ENCODE results near the gene SLC4A3. TPM values are rescaled to one million over a fixed set of nuclear protein-coding genes. Genes with fewer than 3 reads are reported as not detected.

SLC4A3 gene
- total and polyA plus RNA-seq, 2 of the 13 experiments (the other 11 are each of a cell fraction or from before 2014, with no cell fraction given): 0.18 to 0.95 TPM

GRCh38 chr2:219625179-219625578, 2.3 kb upstream of the SLC4A3 start:
- Histone ChIP-seq H3K9me3 (ENCODE audit: low read length) (no peaks in the 10 kb centered on the region), H3K27ac (ENCODE audit: extremely low read length, insufficient read depth, low read length) (no peak overlapping the region), H3K4me1 (ENCODE audit: insufficient read depth, low read length) (peaks cover 31% of the 10 kb centered on the region), H3K4me2 (ENCODE audit: low read depth, low read length) (no peak overlapping the region), H2AFZ (ENCODE audit: low read length) (no peak overlapping the region), H3K27me3 (ENCODE audit: control insufficient read depth in 1 of 2, insufficient read depth in 2 of 2, low read length in 2 of 2) (peaks cover 21 to 82% of the 10 kb centered on the region in 2 experiments), H3K36me3 (replicated peaks in 1 of 2; ENCODE audit: control insufficient read depth in 1 of 2, insufficient read depth in 2 of 2, low read length in 2 of 2) (no peaks in the 10 kb centered on the region), H3K79me2 (ENCODE audit: insufficient read depth, low read length) (no peaks in the 10 kb centered on the region), H3K4me3 (replicated peaks in 1 of 3; ENCODE audit: insufficient read depth in 1 of 3, low read depth in 2 of 3, low read length in 3 of 3) (no peak overlapping the region), H4K20me1 (ENCODE audit: insufficient read depth, low read length) (no peaks in the 10 kb centered on the region), H3K9ac (ENCODE audit: insufficient read depth, low read depth, low read length) (no peak overlapping the region)
- no peak for FAIRE-seq
- POLR2A ChIA-PET: no interaction called here
- in situ Hi-C loops (cut with HindIII; ENCODE audit: extremely low pct_ligation_motif_present, low pct_unique_long_range_greater_than_20kb): no loop called here
- DNase-seq (ENCODE audit: low spot score): no peak
- CTCF ChIA-PET (ENCODE audit: low intra/inter-chr PET ratio, low total read pairs): no interaction called here
- WGBS (ENCODE audit: low lambda C conversion rate): 32% methylated on average over 5 of the region's 5 CpGs
- intact Hi-C loops (cut with micrococcal nuclease; ENCODE audit: unreplicated experiment): loop anchor here (5.0 kb wide), 1 partner anchor 48 kb away; no protein-coding TSS in a partner anchor
- no TSS peak for BruUV-seq (replicated peaks)
- no peak for ATAC-seq
- TF ChIP-seq HNRNPLL (IDR thresholded peaks at IDR 0.05; ENCODE audit: low read depth, low read length, poor library complexity, severe bottlenecking) (no peak), RBFOX2 (IDR thresholded peaks at IDR 0.05; ENCODE audit: low read depth, low read length) (no peak), RXRB (CRISPR knock-in tag; IDR thresholded peaks at IDR 0.05; ENCODE audit: borderline replicate concordance) (no peak), USF2 (IDR thresholded peaks at IDR 0.05; ENCODE audit: low read depth, low read length) (no peak), USF2 (CRISPR knock-in tag; IDR thresholded peaks at IDR 0.05; ENCODE audit: borderline replicate concordance) (no peak), ZNF570 (CRISPR knock-in tag; IDR thresholded peaks at IDR 0.05; ENCODE audit: borderline replicate concordance) (no peak), ZNF773 (CRISPR knock-in tag; IDR thresholded peaks at IDR 0.05; ENCODE audit: borderline replicate concordance) (no peak), FOXP1 (IDR thresholded peaks at IDR 0.05) (no peak), FOXP1 (CRISPR knock-in tag; IDR thresholded peaks at IDR 0.05) (no peak), GTF2F1 (IDR thresholded peaks at IDR 0.05; ENCODE audit: low read length) (no peak), CEBPB (IDR thresholded peaks at IDR 0.05; ENCODE audit: borderline replicate concordance, low read depth, low read length) (no peak), IRF1 (CRISPR knock-in tag; IDR thresholded peaks at IDR 0.05; ENCODE audit: low read depth) (no peak), ZNF567 (CRISPR knock-in tag; IDR thresholded peaks at IDR 0.05; ENCODE audit: borderline replicate concordance) (no peak), PAXIP1 (CRISPR knock-in tag; conservative IDR thresholded peaks at IDR 0.05) (no peak), PHF21A (CRISPR knock-in tag; IDR thresholded peaks at IDR 0.05) (no peak)
- TF ChIP-seq, protein P1, sequence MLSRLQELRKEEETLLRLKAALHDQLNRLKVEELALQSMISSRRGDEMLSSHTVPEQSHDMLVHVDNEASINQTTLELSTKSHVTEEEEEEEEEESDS (CRISPR knock-in tag; IDR thresholded peaks at IDR 0.05; ENCODE audit: borderline replicate concordance): no peak
- TF ChIP-seq, protein P2, sequence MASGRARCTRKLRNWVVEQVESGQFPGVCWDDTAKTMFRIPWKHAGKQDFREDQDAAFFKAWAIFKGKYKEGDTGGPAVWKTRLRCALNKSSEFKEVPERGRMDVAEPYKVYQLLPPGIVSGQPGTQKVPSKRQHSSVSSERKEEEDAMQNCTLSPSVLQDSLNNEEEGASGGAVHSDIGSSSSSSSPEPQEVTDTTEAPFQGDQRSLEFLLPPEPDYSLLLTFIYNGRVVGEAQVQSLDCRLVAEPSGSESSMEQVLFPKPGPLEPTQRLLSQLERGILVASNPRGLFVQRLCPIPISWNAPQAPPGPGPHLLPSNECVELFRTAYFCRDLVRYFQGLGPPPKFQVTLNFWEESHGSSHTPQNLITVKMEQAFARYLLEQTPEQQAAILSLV (CRISPR knock-in tag; IDR thresholded peaks at IDR 0.05; ENCODE audit: borderline replicate concordance): no peak
